OCI-LY3 (cell line): ENCODE measurements around the gene PDE6H.

Experiments
- H2AFZ ChIP-seq: fragments of 200-600, 300-600 bp; shearing (Covaris generic); 2 replicates; pipeline ENCODE4 v1.6.0; 2014; ENCODE audit warnings: antibody characterized with exemption, low read depth, low read length
- H3K27ac ChIP-seq: fragments of 200-600, 300-600 bp; sonication (generic); 2 replicates; pipeline ENCODE4 v1.5.1; 2014; ENCODE audit warnings: mild to moderate bottlenecking, low read length, moderate library complexity, mixed read lengths
- H3K27me3 ChIP-seq: fragments of 200-600, 300-600 bp; sonication (generic); 2 replicates; pipeline ENCODE4 v1.6.1; 2014; ENCODE audit warnings: low read depth, low read length, mixed read lengths
- H3K36me3 ChIP-seq: fragments of 200-600, 300-600 bp; sonication (generic); replicated peaks from 2 replicates; pipeline ENCODE3; 2014; ENCODE audit warnings: low read depth, low read length, mixed read lengths
- H3K4me1 ChIP-seq: fragments of 300-600, 200-600 bp; sonication (generic); 2 replicates; pipeline ENCODE4 v1.6.1; 2014; ENCODE audit warnings: low read length, mixed read lengths
- H3K4me2 ChIP-seq: fragments of 200-600, 300-600 bp; sonication (generic); 2 replicates; pipeline ENCODE4 v1.6.1; 2014; ENCODE audit warnings: low read length, mixed read lengths
- H3K4me3 ChIP-seq: fragments of 300-600, 200-600 bp; sonication (generic); 2 replicates; pipeline ENCODE4 v1.5.1; 2014; ENCODE audit warnings: antibody characterized with exemption, mild to moderate bottlenecking, low read length, moderate library complexity
- H3K79me2 ChIP-seq: fragments of 300-600, 200-600 bp; shearing (Covaris generic); 2 replicates; pipeline ENCODE4 v1.6.1; 2014; ENCODE audit warnings: mild to moderate bottlenecking, low read length, mixed read lengths
- H3K9ac ChIP-seq: fragments of 300-600, 200-600 bp; shearing (Covaris generic); 2 replicates; pipeline ENCODE4 v1.6.0; 2014; ENCODE audit warnings: mild to moderate bottlenecking, low read length, moderate library complexity
- H3K9me3 ChIP-seq: fragments of 200-600, 300-600 bp; shearing (Covaris generic); 2 replicates; pipeline ENCODE4 v1.6.1; 2014; ENCODE audit warnings: low read length, mixed read lengths; ENCODE audit not compliant: insufficient read depth
- H4K20me1 ChIP-seq: fragments of 200-600, 300-600 bp; sonication (generic); 2 replicates; pipeline ENCODE4 v1.6.1; 2016; ENCODE audit warnings: low read length, mixed read lengths; ENCODE audit not compliant: insufficient read depth
- CTCF ChIP-seq: fragments of 200-600, 300-600 bp; sonication (generic); IDR thresholded peaks from 2 replicates; pipeline ENCODE4 v1.5.1; 2014; ENCODE audit warnings: antibody characterized with exemption, low read length, low read depth
- EZH2phosphoT487 ChIP-seq: fragments of 200-600 bp; shearing (Covaris generic); IDR thresholded peaks from 2 replicates; pipeline ENCODE4 v1.6.1; 2018; ENCODE audit warnings: antibody characterized with exemption, mixed run types, low read depth

PDE6H gene

GRCh38 chr12:14957551-14958168 lies 15.2 kb upstream of the PDE6H start:
- peaks cover 79% of the 10 kb centered on the region for H3K79me2 ChIP-seq
- no peaks in the 10 kb centered on the region for H3K27me3 ChIP-seq
- peaks cover 76% of the 10 kb centered on the region for H3K4me1 ChIP-seq
- peak overlapping the region; percentile 96 for H3K4me2 ChIP-seq
- H3K4me3 ChIP-seq, result peak overlapping the region; percentile 95
- H4K20me1 ChIP-seq, result peaks cover 5% of the 10 kb centered on the region; the same call in 1 of the 2 replicates
- H3K9ac ChIP-seq, result peak overlapping the region; percentile 93
- no peak overlapping the region for H2AFZ ChIP-seq
- H3K36me3 ChIP-seq, result peaks cover 15% of the 10 kb centered on the region
- no peaks in the 10 kb centered on the region for H3K9me3 ChIP-seq
- peak overlapping the region; percentile 97 for H3K27ac ChIP-seq
- no peak for TF ChIP-seq CTCF

- Histone ChIP-seq H3K4me2 (peak overlapping the region; percentile 96), H3K27me3 (no peaks in the 10 kb centered on the region), H2AFZ (no peak overlapping the region), H3K79me2 (peaks cover 70% of the 10 kb centered on the region), H3K27ac (peak overlapping the region; percentile 97), H4K20me1 (no peaks in the 10 kb centered on the region), H3K4me3 (peak overlapping the region; percentile 95), H3K36me3 (peaks cover 10% of the 10 kb centered on the region), H3K9ac (peak overlapping the region; percentile 93), H3K9me3 (no peaks in the 10 kb centered on the region), H3K4me1 (peaks cover 71% of the 10 kb centered on the region)
- TF ChIP-seq EZH2phosphoT487 (no peak), CTCF (no peak)
These were observed 14.3 kb upstream of the PDE6H start for GRCh38 chr12:14958361-14959125.

GRCh38 chr12:14959126-14959440 lies 13.8 kb upstream of the PDE6H start:
- peak overlapping the region; percentile 96 for H3K4me2 ChIP-seq
- H3K36me3 ChIP-seq, result peaks cover 9% of the 10 kb centered on the region
- H3K27me3 ChIP-seq, result no peaks in the 10 kb centered on the region
- H3K79me2 ChIP-seq, result peaks cover 65% of the 10 kb centered on the region
- peak overlapping the region; percentile 97 for H3K27ac ChIP-seq
- no peak overlapping the region for H2AFZ ChIP-seq
- H3K4me1 ChIP-seq, result peaks cover 71% of the 10 kb centered on the region
- H3K9me3 ChIP-seq, result no peaks in the 10 kb centered on the region
- H3K4me3 ChIP-seq, result peak overlapping the region; percentile 95
- H4K20me1 ChIP-seq, result no peaks in the 10 kb centered on the region
- H3K9ac ChIP-seq, result peak overlapping the region; percentile 93
- no peak for TF ChIP-seq EZH2phosphoT487
- TF ChIP-seq CTCF, result no peak

- H3K4me3 ChIP-seq, result peak overlapping the region; percentile 95
- peak overlapping the region; percentile 97 for H3K27ac ChIP-seq
- TF ChIP-seq EZH2phosphoT487 (no peak), CTCF (no peak)
- peaks cover 5% of the 10 kb centered on the region for H3K36me3 ChIP-seq
- H3K4me1 ChIP-seq, result peaks cover 70% of the 10 kb centered on the region
- peaks cover 61% of the 10 kb centered on the region for H3K79me2 ChIP-seq
- H2AFZ ChIP-seq, result no peak overlapping the region
- peak overlapping the region; percentile 96 for H3K4me2 ChIP-seq
- peak overlapping the region; percentile 93 for H3K9ac ChIP-seq
- H3K27me3 ChIP-seq, result no peaks in the 10 kb centered on the region
- no peaks in the 10 kb centered on the region for H3K9me3 ChIP-seq
- H4K20me1 ChIP-seq, result no peaks in the 10 kb centered on the region
These were observed 13.4 kb upstream of the PDE6H start for GRCh38 chr12:14959463-14959862.
